Retinal pigment epithelial cell (primary cell): Measurements from ENCODE around the gene XRCC4.

Source experiments
- DNase-seq: peaks from one replicate; pipeline ENCODE4 v3.0.0-alpha.2; 2010; ENCODE audit warnings: low read depth
- H3K4me3 ChIP-seq: 2 replicates; pipeline ENCODE4 v1.5.1; 2011; ENCODE audit warnings: mild to moderate bottlenecking, low read length, control low read depth, moderate library complexity
- CTCF ChIP-seq: conservative IDR thresholded peaks from 2 replicates; pipeline ENCODE4 v1.5.1; 2011; ENCODE audit warnings: low read depth, low read length, control low read depth, inconsistent platforms

XRCC4 gene

DNA sequence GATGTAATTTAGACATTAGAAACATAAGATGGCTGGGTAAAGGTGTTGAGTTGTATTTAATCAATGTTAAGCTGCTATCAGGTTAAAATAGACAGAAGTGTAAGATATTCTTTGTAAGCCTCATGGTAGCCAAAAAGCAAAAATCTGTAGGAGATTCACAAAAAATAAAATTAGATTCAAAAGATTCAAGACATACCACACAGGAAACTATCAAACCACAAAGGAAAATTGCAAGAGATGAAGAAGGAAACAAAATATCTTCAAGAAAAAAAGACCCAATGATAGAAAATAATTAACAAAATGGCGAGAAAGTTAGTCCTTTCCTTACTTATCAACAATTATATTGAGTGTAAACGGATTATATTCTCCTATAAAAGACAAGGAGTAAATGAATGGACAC is 15.3 kb downstream of the XRCC4 start:
- DNase-seq: no peak
- no peak for TF ChIP-seq CTCF
- no peak overlapping the region for H3K4me3 ChIP-seq

- DNase-seq: no peak
- TF ChIP-seq CTCF: no peak
- H3K4me3 ChIP-seq: no peak overlapping the region
Observed at GRCh38 chr5:83093692-83094091, 16.3 kb downstream of the XRCC4 start.

- H3K4me3 ChIP-seq: no peak overlapping the region
- no peak for TF ChIP-seq CTCF
Observed at GRCh38 chr5:83095163-83095956, 18.0 kb downstream of the XRCC4 start.

GRCh38 chr5:83095957-83096539 is 18.7 kb downstream of the XRCC4 start:
- H3K4me3 ChIP-seq: no peak overlapping the region
- peak; percentile 72 for DNase-seq
- TF ChIP-seq CTCF: no peak

More at GRCh38 chr5:83095163-83095956, 18.0 kb downstream of the XRCC4 start:
- DNase-seq: no peak

DNA sequence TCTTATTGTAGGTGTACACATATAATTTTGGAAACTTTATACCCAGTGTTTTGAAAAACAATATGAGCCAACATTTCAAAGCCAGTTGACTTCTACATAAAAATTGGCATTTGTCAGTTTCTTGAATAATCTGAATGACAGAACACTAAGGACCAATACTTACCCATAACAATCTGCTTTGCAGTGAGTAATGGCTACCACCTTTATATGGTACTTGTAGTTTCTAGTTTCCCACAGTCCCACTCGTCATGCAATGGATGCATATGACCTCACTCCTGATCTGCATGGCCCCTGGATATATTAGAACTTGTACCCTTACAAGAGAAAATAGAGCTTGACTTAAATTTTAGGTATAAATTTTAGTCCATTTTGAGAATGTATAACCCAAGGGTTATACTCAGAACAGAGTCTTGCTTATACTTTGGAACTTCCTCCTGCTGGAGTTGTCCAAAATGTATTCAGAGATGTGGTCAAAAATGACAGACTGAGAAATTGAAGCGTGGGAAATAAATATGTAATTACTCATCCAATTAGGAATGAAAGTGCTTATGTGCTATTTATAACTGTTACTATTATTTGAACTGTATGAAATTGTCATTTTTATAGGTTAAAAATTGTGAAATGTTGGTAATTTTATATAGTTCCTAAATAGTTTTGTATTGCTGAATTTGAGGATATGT is 19.5 kb downstream of the XRCC4 start:
- no peak for DNase-seq
- no peak for TF ChIP-seq CTCF
- H3K4me3 ChIP-seq: no peak overlapping the region

DNA sequence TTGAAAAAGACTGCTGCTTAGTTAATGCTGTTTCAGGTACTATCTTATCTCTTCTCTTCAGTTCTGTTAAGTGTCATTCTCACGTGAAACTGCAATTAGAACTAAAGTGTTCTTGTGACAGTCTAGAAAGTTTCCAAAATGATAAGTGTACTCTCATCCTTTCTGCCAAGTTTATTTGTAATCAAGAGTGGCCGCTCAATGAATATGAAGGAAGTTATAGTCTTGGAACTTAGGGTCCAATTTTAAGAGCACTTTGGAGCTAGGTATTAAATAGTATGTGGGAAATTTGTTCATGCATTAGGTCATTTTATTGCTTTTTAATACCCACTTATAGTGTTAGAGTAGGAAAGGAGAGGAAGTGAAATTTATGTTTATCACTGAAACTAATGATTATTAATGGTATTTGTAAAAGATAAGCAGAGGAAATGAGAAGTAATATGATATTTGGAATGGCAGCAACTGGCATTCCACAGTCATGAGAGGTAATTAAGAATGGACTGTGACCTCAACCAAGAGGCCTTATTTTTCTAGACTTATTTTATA is 20.4 kb downstream of the XRCC4 start:
- H3K4me3 ChIP-seq: no peak overlapping the region
- DNase-seq: no peak
- TF ChIP-seq CTCF: no peak
